Neural cell (in vitro differentiated cells): ENCODE data around the gene ARHGAP24.

Source experiments
- POLR2AphosphoS5 ChIP-seq: IDR thresholded peaks from 2 replicates; pipeline ENCODE4 v1.6.1; 2012
- SMC3 ChIP-seq: fragments of 450-650 bp; conservative IDR thresholded peaks from 2 replicates; pipeline ENCODE4 v1.6.1; 2014; ENCODE audit warnings: antibody characterized with exemption, mild to moderate bottlenecking, moderate library complexity; ENCODE audit not compliant: poor library complexity
- TAF1 ChIP-seq: IDR thresholded peaks from 2 replicates; pipeline ENCODE4 v1.6.1; 2012; ENCODE audit warnings: low read depth

- TF ChIP-seq SMC3 (no peak), POLR2AphosphoS5 (no peak), TAF1 (no peak)
Measured at GRCh38 chr4:85672959-85673358, 198.0 kb downstream of the ARHGAP24 start.
